GM12873 (cell line): ENCODE measurements around the gene THBD.

Source experiments
- TF ChIP-seq, protein P1 (sequence below): IDR thresholded peaks from 2 replicates; pipeline ENCODE4 v1.5.1; 2012; ENCODE audit warnings: low read depth, mild to moderate bottlenecking, moderate library complexity, low read length, control low read depth; ENCODE audit not compliant: insufficient read depth; ENCODE audit errors: missing control alignments

Gene THBD

DNA sequence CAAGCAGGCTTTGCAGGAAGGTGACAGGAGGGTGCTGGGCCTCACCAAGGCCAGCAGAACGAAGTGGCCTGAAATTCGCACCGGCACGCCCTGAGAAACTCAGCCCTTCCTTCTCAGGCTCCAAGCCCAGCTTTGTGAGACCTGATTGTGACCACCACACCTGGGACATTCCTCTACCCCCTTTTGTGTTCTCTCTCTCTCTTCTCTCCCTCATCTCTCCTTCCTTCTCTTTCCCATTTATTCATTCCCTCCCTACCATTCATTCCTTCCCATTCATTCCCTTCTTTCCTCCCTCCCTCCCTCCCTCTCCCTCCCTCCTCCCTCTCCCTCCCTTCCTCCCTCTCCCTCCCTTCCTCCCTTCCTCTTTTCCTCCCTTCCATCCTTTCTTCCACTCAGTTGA is 27.8 kb upstream of the THBD start:
- TF ChIP-seq, protein P1, sequence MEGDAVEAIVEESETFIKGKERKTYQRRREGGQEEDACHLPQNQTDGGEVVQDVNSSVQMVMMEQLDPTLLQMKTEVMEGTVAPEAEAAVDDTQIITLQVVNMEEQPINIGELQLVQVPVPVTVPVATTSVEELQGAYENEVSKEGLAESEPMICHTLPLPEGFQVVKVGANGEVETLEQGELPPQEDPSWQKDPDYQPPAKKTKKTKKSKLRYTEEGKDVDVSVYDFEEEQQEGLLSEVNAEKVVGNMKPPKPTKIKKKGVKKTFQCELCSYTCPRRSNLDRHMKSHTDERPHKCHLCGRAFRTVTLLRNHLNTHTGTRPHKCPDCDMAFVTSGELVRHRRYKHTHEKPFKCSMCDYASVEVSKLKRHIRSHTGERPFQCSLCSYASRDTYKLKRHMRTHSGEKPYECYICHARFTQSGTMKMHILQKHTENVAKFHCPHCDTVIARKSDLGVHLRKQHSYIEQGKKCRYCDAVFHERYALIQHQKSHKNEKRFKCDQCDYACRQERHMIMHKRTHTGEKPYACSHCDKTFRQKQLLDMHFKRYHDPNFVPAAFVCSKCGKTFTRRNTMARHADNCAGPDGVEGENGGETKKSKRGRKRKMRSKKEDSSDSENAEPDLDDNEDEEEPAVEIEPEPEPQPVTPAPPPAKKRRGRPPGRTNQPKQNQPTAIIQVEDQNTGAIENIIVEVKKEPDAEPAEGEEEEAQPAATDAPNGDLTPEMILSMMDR = no peak

DNA sequence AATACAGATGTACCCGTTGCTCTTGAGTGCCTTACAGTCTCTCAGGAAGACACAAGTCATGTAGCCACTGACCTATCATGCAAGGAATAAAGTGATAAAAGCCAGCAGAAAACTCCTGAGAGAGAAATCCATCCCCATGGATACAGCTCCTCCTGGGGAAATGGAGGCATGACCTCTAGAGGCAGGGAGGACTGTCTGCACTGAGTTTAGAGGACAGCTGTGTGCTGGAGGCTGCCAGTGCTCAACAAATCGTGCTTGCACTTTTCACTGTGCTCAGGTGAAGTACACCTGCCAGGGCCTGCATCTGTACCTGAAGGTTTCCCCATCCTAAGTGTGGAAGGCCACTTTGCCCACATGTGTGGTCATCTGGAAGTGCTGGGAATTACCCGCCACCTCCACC is 24.6 kb upstream of the THBD start:
- TF ChIP-seq, protein P1 = no peak

DNA sequence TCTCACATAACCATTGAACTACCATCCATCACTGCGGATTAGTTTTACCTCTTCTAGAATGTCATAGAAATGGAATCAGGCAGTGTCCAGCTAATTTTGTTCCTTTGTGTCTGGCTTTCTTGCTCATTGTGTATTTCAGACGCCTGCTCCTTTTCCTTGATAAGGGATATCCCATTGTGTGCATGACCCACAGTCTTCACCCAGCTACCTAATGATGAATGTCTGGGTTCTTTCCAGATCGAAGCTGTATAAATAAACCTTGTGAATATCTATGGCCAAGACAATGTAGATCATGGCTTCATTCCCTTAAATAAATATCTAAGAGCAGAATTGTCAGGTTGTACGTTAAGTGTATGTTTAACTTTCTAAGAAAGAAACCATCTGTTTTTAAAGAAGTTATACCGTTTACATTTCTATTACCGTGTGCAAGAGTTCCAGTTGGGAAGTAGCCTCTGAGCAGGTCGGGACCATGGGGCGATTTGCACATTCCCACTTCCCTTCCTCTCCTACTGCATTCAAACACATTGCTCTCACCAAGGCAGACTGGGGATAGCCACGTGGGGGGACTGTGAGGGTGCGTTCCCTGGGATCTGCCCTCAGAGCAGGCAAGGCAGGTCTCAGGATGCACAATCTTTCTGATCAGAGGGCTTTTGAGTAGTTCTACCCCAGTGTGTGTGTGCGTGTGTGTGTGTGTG is 23.6 kb upstream of the THBD start:
- TF ChIP-seq, protein P1 = no peak

DNA sequence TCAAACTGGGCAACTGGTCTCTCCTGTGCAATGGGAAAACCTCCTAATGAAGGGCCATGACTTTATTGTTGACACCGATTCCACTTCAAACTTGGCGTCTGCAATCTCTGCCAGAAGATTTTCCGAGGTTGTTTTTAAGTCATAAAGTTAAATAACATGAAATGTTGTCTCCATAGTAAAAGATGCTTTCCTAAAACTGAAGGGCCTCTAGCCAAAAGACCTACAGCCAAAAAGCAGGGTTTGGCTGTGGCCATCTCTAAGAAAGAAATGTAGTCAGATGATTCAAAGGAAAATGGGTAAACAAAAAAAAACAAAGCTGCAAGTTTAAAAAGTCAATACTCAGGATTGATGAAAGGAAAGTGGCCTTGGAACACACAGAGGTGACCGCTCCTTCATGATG is 22.5 kb upstream of the THBD start:
- TF ChIP-seq, protein P1 = no peak

DNA sequence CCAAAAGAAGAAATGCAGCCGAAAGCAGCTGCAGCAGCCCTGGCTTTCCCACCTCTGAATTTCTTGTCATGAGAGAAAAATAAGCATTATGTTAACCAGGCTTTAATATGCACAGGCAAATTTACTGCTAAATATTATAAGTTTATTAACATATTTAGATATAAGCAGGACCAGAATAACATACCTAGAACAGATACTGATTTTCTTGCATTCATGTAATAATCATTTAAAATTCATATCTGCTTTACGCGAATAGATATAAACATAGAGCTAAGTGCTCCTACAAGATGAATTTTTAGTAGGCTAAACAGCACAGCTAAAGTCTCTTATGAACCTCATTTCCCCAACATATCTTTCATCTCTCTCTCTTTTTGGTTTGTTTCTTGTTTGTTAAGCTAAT is 21.9 kb upstream of the THBD start:
- TF ChIP-seq, protein P1 = no peak

DNA sequence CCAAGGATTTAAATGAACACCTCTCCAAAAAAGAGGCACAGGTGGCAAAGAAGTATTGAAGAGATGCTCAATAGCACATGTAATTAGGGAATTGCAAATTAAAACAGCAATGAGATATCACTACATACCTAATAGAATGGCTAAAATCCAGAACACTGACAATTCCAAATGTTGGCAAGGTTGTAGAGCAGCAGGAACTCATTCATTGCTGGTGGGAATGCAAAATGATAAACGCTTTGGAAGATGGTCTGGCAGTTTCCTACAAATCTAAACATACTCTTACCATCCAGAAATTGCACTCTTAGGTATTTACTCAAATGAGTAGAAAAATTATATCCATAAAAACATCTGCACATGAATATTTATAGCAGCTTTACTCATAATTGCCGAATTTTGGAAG is 19.6 kb upstream of the THBD start:
- TF ChIP-seq, protein P1 = no peak

DNA sequence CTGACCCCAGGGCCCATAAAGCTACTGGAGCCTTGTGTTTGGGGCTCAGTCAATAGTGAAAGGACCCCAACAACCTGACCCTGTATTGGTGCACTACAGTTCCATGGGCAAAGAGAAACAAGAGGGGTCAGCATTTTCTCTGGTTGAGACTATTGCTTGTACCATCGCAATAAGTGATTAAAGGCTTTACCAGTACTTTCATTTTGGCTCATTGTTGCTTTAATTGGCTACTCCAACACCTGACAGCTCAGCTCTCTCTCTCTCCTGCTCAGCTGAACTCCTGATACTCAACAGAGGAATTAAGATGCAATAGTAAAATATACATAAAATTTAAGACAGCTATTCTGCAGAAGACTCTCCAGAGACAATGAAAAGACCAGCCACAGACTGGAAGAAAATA is 18.8 kb upstream of the THBD start:
- TF ChIP-seq, protein P1 = no peak
